IMR-90 (cell line): Measurements from ENCODE around the gene MID1. TPM values are rescaled to one million over a fixed set of nuclear protein-coding genes. Genes with fewer than 3 reads are reported as not detected.

Experiments used
- ATAC-seq: fragments of 200-7000 bp; cut with Tn5 transposase; 2 replicates; pipeline ENCODE4 v1.9.1; 2020; ENCODE audit warnings: low read depth, mild to moderate bottlenecking, moderate library complexity
- BruUV-seq: library from RNA; stranded (reverse); fragments of 400-500 nt; replicated peaks from 2 replicates; lab custom pipeline; 2021; lab: Mats Ljungman, UMichigan
- CTCF ChIA-PET: fragments of 300-600 bp; formaldehyde crosslinking; extraction: SDS; loops from one replicate; lab custom pipeline; 2021; ENCODE audit warnings: antibody characterized with exemption; lab: Yijun Ruan, JAX
- POLR2A ChIA-PET: fragments of 300-600 bp; sonication (Branson Sonifier 250); formaldehyde crosslinking; loops from one replicate; lab custom pipeline; 2022; ENCODE audit warnings: antibody characterized with exemption; ENCODE audit not compliant: unreplicated experiment; lab: Charles Lee
- DNase-seq: peaks from one replicate; pipeline ENCODE4 v3.0.0; 2013
- H2AFZ ChIP-seq: replicated peaks from 2 replicates; pipeline ENCODE3; 2013; ENCODE audit warnings: low read length, mild to moderate bottlenecking; ENCODE audit not compliant: poor library complexity
- H2AK5ac ChIP-seq: 2 replicates; pipeline ENCODE4 v1.6.1; 2013; ENCODE audit warnings: low read depth, low read length, inconsistent platforms
- H2AK9ac ChIP-seq: replicated peaks from 2 replicates; pipeline ENCODE3; 2013; ENCODE audit warnings: mild to moderate bottlenecking, low read depth, low read length, moderate library complexity; ENCODE audit not compliant: poor library complexity
- H2BK120ac ChIP-seq: 2 replicates; pipeline ENCODE4 v1.6.1; 2013; ENCODE audit warnings: low read depth, low read length, inconsistent platforms
- H2BK15ac ChIP-seq: 3 replicates; pipeline ENCODE4 v1.6.1; 2013; ENCODE audit warnings: low read depth, low read length, inconsistent platforms
- H2BK20ac ChIP-seq: 2 replicates; pipeline ENCODE4 v1.6.1; 2013; ENCODE audit warnings: low read depth, mild to moderate bottlenecking, inconsistent platforms, low read length, moderate library complexity
- H2BK5ac ChIP-seq: 2 replicates; pipeline ENCODE4 v1.6.1; 2013; ENCODE audit warnings: mild to moderate bottlenecking, low read depth, low read length, inconsistent platforms; ENCODE audit not compliant: poor library complexity, severe bottlenecking
- H3K14ac ChIP-seq: replicated peaks from 2 replicates; pipeline ENCODE4 v1.6.1; 2013; ENCODE audit warnings: low read depth, low read length, inconsistent platforms
- H3K18ac ChIP-seq: 2 replicates; pipeline ENCODE4 v1.6.1; 2013; ENCODE audit warnings: low read depth, low read length, control low read depth
- H3K23ac ChIP-seq: 2 replicates; pipeline ENCODE4 v1.6.1; 2013; ENCODE audit warnings: low read depth, low read length, inconsistent platforms
- H3K27ac ChIP-seq: 2 replicates; pipeline ENCODE4 v1.5.1; 2013; ENCODE audit warnings: mild to moderate bottlenecking, control low read depth, low read length; ENCODE audit not compliant: insufficient read depth
- H3K27me3 ChIP-seq: 2 replicates; pipeline ENCODE4 v1.6.1; 2013; ENCODE audit warnings: low read length; ENCODE audit not compliant: control insufficient read depth, insufficient read depth
- H3K36me3 ChIP-seq: 2 replicates; pipeline ENCODE4 v1.6.1; 2013; ENCODE audit warnings: low read length, mixed read lengths; ENCODE audit not compliant: control insufficient read depth, insufficient read depth
- H3K4ac ChIP-seq: 2 replicates; pipeline ENCODE4 v1.6.1; 2013; ENCODE audit warnings: low read depth, low read length, inconsistent platforms
- H3K4me1 ChIP-seq: 2 replicates; pipeline ENCODE4 v1.6.1; 2013; ENCODE audit warnings: low read length, mixed read lengths; ENCODE audit not compliant: control insufficient read depth, insufficient read depth
- H3K4me2 ChIP-seq: 2 replicates; pipeline ENCODE4 v1.6.1; 2013; ENCODE audit warnings: low read depth, mild to moderate bottlenecking, control low read depth, low read length, moderate library complexity
- H3K4me3 ChIP-seq: 2 replicates; pipeline ENCODE4 v1.5.1; 2013; ENCODE audit warnings: low read depth, mild to moderate bottlenecking, control low read depth, low read length, moderate library complexity; ENCODE audit not compliant: insufficient read depth
- H3K56ac ChIP-seq: 2 replicates; pipeline ENCODE4 v1.6.1; 2013; ENCODE audit warnings: low read length, inconsistent platforms; ENCODE audit not compliant: insufficient read depth; ENCODE audit errors: extremely low read depth
- H3K79me1 ChIP-seq, 2 experiments: 2 replicates each; pipeline ENCODE4 v1.6.1; 2013; ENCODE audit warnings: low read length in 2 of 2, inconsistent platforms in 1 of 2, low read depth in 1 of 2
- H3K9ac ChIP-seq: 2 replicates; pipeline ENCODE4 v1.6.1; 2013; ENCODE audit warnings: low read depth, low read length, control low read depth
- H3K9me1 ChIP-seq: 2 replicates; pipeline ENCODE4 v1.6.1; 2013; ENCODE audit warnings: low read length, inconsistent platforms; ENCODE audit not compliant: insufficient read depth
- H3K9me3 ChIP-seq: 2 replicates; pipeline ENCODE4 v1.6.1; 2013; ENCODE audit warnings: low read length; ENCODE audit not compliant: control insufficient read depth, insufficient read depth
- H4K20me1 ChIP-seq: 2 replicates; pipeline ENCODE4 v1.6.1; 2013; ENCODE audit warnings: low read length, inconsistent platforms; ENCODE audit not compliant: insufficient read depth
- H4K5ac ChIP-seq: 2 replicates; pipeline ENCODE4 v1.6.1; 2013; ENCODE audit warnings: mild to moderate bottlenecking, low read depth, low read length, control low read depth
- H4K8ac ChIP-seq, 2 experiments: 2 replicates each; pipeline ENCODE4 v1.6.1; 2013; ENCODE audit warnings: low read depth in 2 of 2, low read length in 2 of 2, control low read depth in 1 of 2, inconsistent platforms in 1 of 2
- H4K91ac ChIP-seq: 2 replicates; pipeline ENCODE4 v1.6.1; 2013; ENCODE audit warnings: low read depth, low read length, inconsistent platforms; ENCODE audit not compliant: insufficient read depth
- BHLHE40 ChIP-seq: fragments of 150-350 bp; IDR thresholded peaks from 2 replicates; pipeline ENCODE4 v1.6.1; 2016; ENCODE audit warnings: mild to moderate bottlenecking, low read depth, low read length
- CEBPB ChIP-seq: IDR thresholded peaks from 2 replicates; pipeline ENCODE4 v1.6.1; 2012; ENCODE audit warnings: low read depth, low read length, improper control_type of control experiment
- MXI1 ChIP-seq: IDR thresholded peaks from 2 replicates; pipeline ENCODE4 v1.6.1; 2012; ENCODE audit warnings: low read depth, mild to moderate bottlenecking, low read length, moderate library complexity, borderline replicate concordance
- POLR2A ChIP-seq: IDR thresholded peaks from 2 replicates; pipeline ENCODE4 v1.6.1; 2012; ENCODE audit warnings: mild to moderate bottlenecking, low read depth, low read length
- RAD21 ChIP-seq: IDR thresholded peaks from 2 replicates; pipeline ENCODE4 v1.6.1; 2012; ENCODE audit warnings: low read length, improper control_type of control experiment
- RCOR1 ChIP-seq: IDR thresholded peaks from 2 replicates; pipeline ENCODE4 v1.6.1; 2012; ENCODE audit warnings: mild to moderate bottlenecking, low read length, improper control_type of control experiment; ENCODE audit not compliant: insufficient replicate concordance
- RFX5 ChIP-seq: IDR thresholded peaks from 2 replicates; pipeline ENCODE4 v1.8.0; 2012; ENCODE audit warnings: low read depth, mild to moderate bottlenecking, low read length, moderate library complexity
- SMC3 ChIP-seq: fragments of 150-350 bp; IDR thresholded peaks from 2 replicates; pipeline ENCODE4 v1.6.1; 2016; ENCODE audit warnings: low read depth, mild to moderate bottlenecking, antibody characterized with exemption, low read length, moderate library complexity
- whole genome bisulfite sequencing, 2 experiments: methylation state at CpG; one replicate each; pipeline versions ENCODE4 v1.1.5 to v1.1.7; 2013; ENCODE audit warnings: missing lambda C conversion rate in 2 of 2; ENCODE audit not compliant: insufficient read length in 1 of 2; ENCODE audit errors: extremely low coverage in 2 of 2; 5-methylcytosine and 5-hydroxymethylcytosine counted together
- dilution Hi-C: fragments of 300-500 bp; cut with HindIII; formaldehyde crosslinking; loops from one replicate; pipeline ENCODE4 v1.14.3; 2018; ENCODE audit warnings: low sequenced_read_pairs; ENCODE audit not compliant: unreplicated experiment
- in situ Hi-C: fragments of 300-500 bp; cut with MboI; formaldehyde crosslinking; loops from 3 replicates; pipeline ENCODE4 v1.14.3; 2019; ENCODE audit warnings: low sequenced_read_pairs, inconsistent platforms, mixed read lengths
- intact Hi-C: fragments of 100-400 bp; cut with micrococcal nuclease; formaldehyde crosslinking; loops from 2 replicates; pipeline ENCODE4 v1.10.0; 2022
- polyA plus RNA-seq, 3 experiments: library from polyadenylated mRNA; depleted of rRNA; stranded (reverse); fragments of >200 nt; gene quantifications; 2 replicates each; pipeline ENCODE4 v1.2.3, GENCODE V29; 2012; ENCODE audit warnings: low replicate concordance in 1 of 3
- total RNA-seq: library from RNA; depleted of rRNA; stranded (reverse); fragments of >200 nt; gene quantifications from 2 replicates; pipeline ENCODE4 v1.2.3, GENCODE V29; 2012
- TF ChIP-seq, protein P1 (sequence below): conservative IDR thresholded peaks from 2 replicates; pipeline ENCODE4 v1.5.1; 2012; ENCODE audit warnings: mild to moderate bottlenecking, low read depth, low read length, improper control_type of control experiment
- TF ChIP-seq, protein P2 (sequence below): fragments of 150-350 bp; IDR thresholded peaks from 2 replicates; pipeline ENCODE4 v1.6.1; 2017; ENCODE audit warnings: mild to moderate bottlenecking, antibody characterized with exemption, low read length, low read depth

Gene MID1
- total and polyA plus RNA-seq, 2 of the 4 experiments (the other 2 are of a cell fraction): 37.2 to 106 TPM

- dilution Hi-C loops: no loop called here
Observed at GRCh38 chrX:10480861-10481260, 139.5 kb downstream of the MID1 start.

More at GRCh38 chrX:10480861-10481260, 139.5 kb downstream of the MID1 start:
- DNase-seq (no peak), ATAC-seq (no peak)
- TF ChIP-seq, protein P1, sequence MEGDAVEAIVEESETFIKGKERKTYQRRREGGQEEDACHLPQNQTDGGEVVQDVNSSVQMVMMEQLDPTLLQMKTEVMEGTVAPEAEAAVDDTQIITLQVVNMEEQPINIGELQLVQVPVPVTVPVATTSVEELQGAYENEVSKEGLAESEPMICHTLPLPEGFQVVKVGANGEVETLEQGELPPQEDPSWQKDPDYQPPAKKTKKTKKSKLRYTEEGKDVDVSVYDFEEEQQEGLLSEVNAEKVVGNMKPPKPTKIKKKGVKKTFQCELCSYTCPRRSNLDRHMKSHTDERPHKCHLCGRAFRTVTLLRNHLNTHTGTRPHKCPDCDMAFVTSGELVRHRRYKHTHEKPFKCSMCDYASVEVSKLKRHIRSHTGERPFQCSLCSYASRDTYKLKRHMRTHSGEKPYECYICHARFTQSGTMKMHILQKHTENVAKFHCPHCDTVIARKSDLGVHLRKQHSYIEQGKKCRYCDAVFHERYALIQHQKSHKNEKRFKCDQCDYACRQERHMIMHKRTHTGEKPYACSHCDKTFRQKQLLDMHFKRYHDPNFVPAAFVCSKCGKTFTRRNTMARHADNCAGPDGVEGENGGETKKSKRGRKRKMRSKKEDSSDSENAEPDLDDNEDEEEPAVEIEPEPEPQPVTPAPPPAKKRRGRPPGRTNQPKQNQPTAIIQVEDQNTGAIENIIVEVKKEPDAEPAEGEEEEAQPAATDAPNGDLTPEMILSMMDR: no peak
- no peak for TF ChIP-seq RCOR1
- TF ChIP-seq BHLHE40: no peak
- no peak for TF ChIP-seq RAD21
- TF ChIP-seq RFX5: no peak
- no peak for TF ChIP-seq POLR2A
- TF ChIP-seq MXI1: no peak
- TF ChIP-seq, protein P2, sequence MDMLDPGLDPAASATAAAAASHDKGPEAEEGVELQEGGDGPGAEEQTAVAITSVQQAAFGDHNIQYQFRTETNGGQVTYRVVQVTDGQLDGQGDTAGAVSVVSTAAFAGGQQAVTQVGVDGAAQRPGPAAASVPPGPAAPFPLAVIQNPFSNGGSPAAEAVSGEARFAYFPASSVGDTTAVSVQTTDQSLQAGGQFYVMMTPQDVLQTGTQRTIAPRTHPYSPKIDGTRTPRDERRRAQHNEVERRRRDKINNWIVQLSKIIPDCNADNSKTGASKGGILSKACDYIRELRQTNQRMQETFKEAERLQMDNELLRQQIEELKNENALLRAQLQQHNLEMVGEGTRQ: no peak
- TF ChIP-seq SMC3: no peak
- TF ChIP-seq CEBPB: no peak
- Histone ChIP-seq H3K56ac (no peak overlapping the region), H3K36me3 (peaks cover 5% of the 10 kb centered on the region; the same call in 1 of the 2 replicates), H3K9me3 (no peaks in the 10 kb centered on the region), H3K9ac (no peak overlapping the region), H2BK5ac (no peak overlapping the region), H4K91ac (no peak overlapping the region), H4K5ac (no peak overlapping the region), H2AK9ac (no peak overlapping the region), H3K27me3 (no peaks in the 10 kb centered on the region), H4K20me1 (no peaks in the 10 kb centered on the region), H3K18ac (no peak overlapping the region), H3K79me1 (peaks cover 5 to 11% of the 10 kb centered on the region in 2 experiments), H2AFZ (no peak overlapping the region), H2BK15ac (no peak overlapping the region), H3K27ac (no peak overlapping the region), H3K23ac (no peak overlapping the region), H3K14ac (no peak overlapping the region), H3K4me3 (no peak overlapping the region), H2BK120ac (no peak overlapping the region), H3K4ac (no peak overlapping the region), H3K4me2 (no peak overlapping the region), H3K4me1 (peaks cover 10% of the 10 kb centered on the region), H3K9me1 (0 out of 2 replicates have a peak, but pooled peaks cover 2% of the 10 kb centered on the region), H2BK20ac (no peak overlapping the region), H2AK5ac (no peak overlapping the region), H4K8ac (no peak overlapping the region)
- POLR2A ChIA-PET: no interaction called here
- WGBS, 2 experiments: 100% methylated on average over 1 of the region's 5 CpGs; no CpG with 5 or more reads in 1 of the 2 experiments
- CTCF ChIA-PET: no interaction called here
- in situ Hi-C loops (no loop called here), intact Hi-C loops (no loop called here)
- no TSS peak for BruUV-seq
